ENCODE measurements around the gene SNHG17.
A peak's percentile ranks its signal among the peaks of the same experiment; 100 is the strongest.
"Not testable (repeated sequence)": the region's sequence is repeated elsewhere in the genome, so short reads cannot be mapped to it uniquely, and the experiment has no call there.

Gene SNHG17

GRCh38 chr20:38434770-38435554, at the start of gene SNHG17:
Gene SNHG17 (minus strand): TSS chr20:38435328.
- peak; percentile 72 for DNase-seq

GRCh38 chr20:38479596-38479995, 44.5 kb upstream of the SNHG17 start:
- DNase-seq: no peak

- DNase-seq: no peak
Observed at GRCh38 chr20:38477747-38478146, 42.6 kb upstream of the SNHG17 start.

- no peak for DNase-seq
Observed at GRCh38 chr20:38473367-38473795, 38.3 kb upstream of the SNHG17 start.

- peak; percentile 94 for DNase-seq
Observed at GRCh38 chr20:38472513-38473366, 37.6 kb upstream of the SNHG17 start, which contains the start of gene RALGAPB. Gene RALGAPB (plus strand): TSS chr20:38472843. CDS start chr20:38488433, 15,590 bp downstream.

- no peak for DNase-seq
Observed at GRCh38 chr20:38471987-38472512, 36.9 kb upstream of the SNHG17 start.

GRCh38 chr20:38471245-38471644, 36.1 kb upstream of the SNHG17 start:
- no peak for DNase-seq

GRCh38 chr20:38466983-38467382, 31.9 kb upstream of the SNHG17 start:
- DNase-seq: no peak

- no peak for DNase-seq
Observed at GRCh38 chr20:38466171-38466570, 31.0 kb upstream of the SNHG17 start.

- DNase-seq: not testable (repeated sequence)
Observed at GRCh38 chr20:38461569-38461968, 26.4 kb upstream of the SNHG17 start.

- DNase-seq: not testable (repeated sequence)
Observed at GRCh38 chr20:38461167-38461566, 26.0 kb upstream of the SNHG17 start.

- DNase-seq: not testable (repeated sequence)
Observed at GRCh38 chr20:38460631-38461030, 25.5 kb upstream of the SNHG17 start.

- DNase-seq: peak; percentile 91
Observed at GRCh38 chr20:38460040-38460623, 25.0 kb upstream of the SNHG17 start.

GRCh38 chr20:38458314-38458713, 23.2 kb upstream of the SNHG17 start:
- no peak for DNase-seq

- no peak for DNase-seq
Observed at GRCh38 chr20:38454556-38455473, 19.7 kb upstream of the SNHG17 start.

- peak; percentile 60 for DNase-seq
Observed at GRCh38 chr20:38453941-38454340, 18.8 kb upstream of the SNHG17 start.

GRCh38 chr20:38452880-38453624, 17.9 kb upstream of the SNHG17 start:
- DNase-seq: no peak

GRCh38 chr20:38450412-38450975, 15.4 kb upstream of the SNHG17 start:
- no peak for DNase-seq

- no peak for DNase-seq
Observed at GRCh38 chr20:38449046-38449445, 13.9 kb upstream of the SNHG17 start.

- DNase-seq: no peak
Observed at GRCh38 chr20:38447931-38448675, 13.0 kb upstream of the SNHG17 start.
